NCI-H2171 (cell line): ENCODE measurements around the gene NR2C2.
"Not testable (repeated sequence)": the region's sequence is repeated elsewhere in the genome, so short reads cannot be mapped to it uniquely, and the experiment has no call there.

Experiments
- DNase-seq: peaks from one replicate; lab custom pipeline; 2025; lab: John Stamatoyannopoulos, UW

Gene NR2C2

GRCh38 chr3:14947100-14947885, at the start of gene NR2C2:
Gene NR2C2, plus strand, starts transcription at chr3:14947583. Its CDS starts 56,332 bp downstream, at chr3:15003915.
- DNase-seq = peak; percentile 34

GRCh38 chr3:14898929-14899328, 48.5 kb upstream of the NR2C2 start:
- no peak for DNase-seq

GRCh38 chr3:14899993-14900618, 47.3 kb upstream of the NR2C2 start:
- DNase-seq = no peak

GRCh38 chr3:14900881-14901873, 46.2 kb upstream of the NR2C2 start:
- DNase-seq = no peak

- DNase-seq = no peak
Observed at GRCh38 chr3:14902719-14903118, 44.7 kb upstream of the NR2C2 start.

GRCh38 chr3:14903501-14903900, 43.9 kb upstream of the NR2C2 start:
- not testable (repeated sequence) for DNase-seq

- DNase-seq = no peak
Observed at GRCh38 chr3:14905055-14905657, 42.2 kb upstream of the NR2C2 start.

GRCh38 chr3:14906355-14906971, 40.9 kb upstream of the NR2C2 start:
- DNase-seq = no peak

GRCh38 chr3:14907043-14907966, 40.1 kb upstream of the NR2C2 start:
- no peak for DNase-seq

- DNase-seq = no peak
Observed at GRCh38 chr3:14909250-14909649, 38.1 kb upstream of the NR2C2 start.

GRCh38 chr3:14911651-14912050, 35.7 kb upstream of the NR2C2 start:
- no peak for DNase-seq

- DNase-seq = no peak
Observed at GRCh38 chr3:14913071-14913925, 34.1 kb upstream of the NR2C2 start.

GRCh38 chr3:14913926-14914778, 33.2 kb upstream of the NR2C2 start:
- DNase-seq = no peak

GRCh38 chr3:14914779-14915117, 32.6 kb upstream of the NR2C2 start:
- no peak for DNase-seq

GRCh38 chr3:14915636-14916222, 31.7 kb upstream of the NR2C2 start:
- no peak for DNase-seq

GRCh38 chr3:14918356-14918860, 29.0 kb upstream of the NR2C2 start:
- no peak for DNase-seq

GRCh38 chr3:14920536-14920935, 26.8 kb upstream of the NR2C2 start:
- DNase-seq = no peak

- DNase-seq = peak; percentile 61
Observed at GRCh38 chr3:14921034-14921616, 26.3 kb upstream of the NR2C2 start.
